PFSK-1 (cell line): ENCODE data around the gene GALNT18.

Experiments
- FOXP2 ChIP-seq: optimal IDR thresholded peaks from 2 replicates; pipeline ENCODE3; 2011; ENCODE audit warnings: borderline replicate concordance, control low read depth, inconsistent platforms; ENCODE audit not compliant: insufficient read depth; ENCODE audit errors: extremely low read length, extremely low read depth
- POLR2AphosphoS5 ChIP-seq: IDR thresholded peaks from 2 replicates; pipeline ENCODE4 v1.6.1; 2012; ENCODE audit warnings: low read depth, mild to moderate bottlenecking, control low read depth, low read length, moderate library complexity
- SIN3A ChIP-seq: IDR thresholded peaks from 2 replicates; pipeline ENCODE4 v1.6.1; 2012; ENCODE audit warnings: mild to moderate bottlenecking, low read length, moderate library complexity, borderline replicate concordance; ENCODE audit not compliant: insufficient read depth
- TAF1 ChIP-seq: IDR thresholded peaks from 2 replicates; pipeline ENCODE4 v1.6.1; 2012; ENCODE audit warnings: low read length, control low read depth, borderline replicate concordance; ENCODE audit not compliant: insufficient read depth
- TF ChIP-seq, protein P1 (sequence below), 2 experiments: IDR thresholded peaks; 2 replicates each; pipeline versions ENCODE4 v1.6.1 to v1.8.0; 2011 to 2012; ENCODE audit warnings: low read depth in 2 of 2, low read length in 2 of 2, control low read depth in 1 of 2, inconsistent platforms in 1 of 2, mild to moderate bottlenecking in 1 of 2, moderate library complexity in 1 of 2; ENCODE audit not compliant: insufficient read depth in 1 of 2

DNA sequence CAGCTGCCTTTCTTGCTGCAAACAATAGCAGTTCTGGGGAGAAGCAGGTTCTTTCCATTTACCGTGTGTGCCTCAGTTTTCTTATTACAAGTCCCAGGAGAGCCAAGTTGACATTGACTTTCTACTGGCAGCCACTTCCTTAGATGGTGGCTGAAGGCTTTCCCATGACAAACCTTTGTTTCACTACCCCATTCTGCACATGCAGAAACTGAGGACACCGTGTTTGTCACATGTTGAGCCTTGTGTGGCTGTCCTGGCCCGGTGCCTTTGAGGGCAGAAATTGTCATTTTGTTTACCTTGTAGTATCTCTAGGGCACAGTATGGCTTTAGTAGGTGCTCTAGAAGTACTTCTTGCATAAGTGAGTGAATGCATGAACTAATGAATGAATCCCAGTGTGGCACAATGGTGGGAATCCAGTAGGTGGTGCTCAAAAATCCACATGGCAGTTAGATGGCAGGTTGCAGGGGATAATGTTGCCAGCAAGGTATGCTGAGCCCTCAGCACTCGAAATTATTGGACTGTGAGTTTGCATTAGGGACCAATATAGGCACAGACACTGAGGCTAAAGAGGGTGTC lies 370.3 kb downstream of the GALNT18 start:
- TF ChIP-seq, protein P1, sequence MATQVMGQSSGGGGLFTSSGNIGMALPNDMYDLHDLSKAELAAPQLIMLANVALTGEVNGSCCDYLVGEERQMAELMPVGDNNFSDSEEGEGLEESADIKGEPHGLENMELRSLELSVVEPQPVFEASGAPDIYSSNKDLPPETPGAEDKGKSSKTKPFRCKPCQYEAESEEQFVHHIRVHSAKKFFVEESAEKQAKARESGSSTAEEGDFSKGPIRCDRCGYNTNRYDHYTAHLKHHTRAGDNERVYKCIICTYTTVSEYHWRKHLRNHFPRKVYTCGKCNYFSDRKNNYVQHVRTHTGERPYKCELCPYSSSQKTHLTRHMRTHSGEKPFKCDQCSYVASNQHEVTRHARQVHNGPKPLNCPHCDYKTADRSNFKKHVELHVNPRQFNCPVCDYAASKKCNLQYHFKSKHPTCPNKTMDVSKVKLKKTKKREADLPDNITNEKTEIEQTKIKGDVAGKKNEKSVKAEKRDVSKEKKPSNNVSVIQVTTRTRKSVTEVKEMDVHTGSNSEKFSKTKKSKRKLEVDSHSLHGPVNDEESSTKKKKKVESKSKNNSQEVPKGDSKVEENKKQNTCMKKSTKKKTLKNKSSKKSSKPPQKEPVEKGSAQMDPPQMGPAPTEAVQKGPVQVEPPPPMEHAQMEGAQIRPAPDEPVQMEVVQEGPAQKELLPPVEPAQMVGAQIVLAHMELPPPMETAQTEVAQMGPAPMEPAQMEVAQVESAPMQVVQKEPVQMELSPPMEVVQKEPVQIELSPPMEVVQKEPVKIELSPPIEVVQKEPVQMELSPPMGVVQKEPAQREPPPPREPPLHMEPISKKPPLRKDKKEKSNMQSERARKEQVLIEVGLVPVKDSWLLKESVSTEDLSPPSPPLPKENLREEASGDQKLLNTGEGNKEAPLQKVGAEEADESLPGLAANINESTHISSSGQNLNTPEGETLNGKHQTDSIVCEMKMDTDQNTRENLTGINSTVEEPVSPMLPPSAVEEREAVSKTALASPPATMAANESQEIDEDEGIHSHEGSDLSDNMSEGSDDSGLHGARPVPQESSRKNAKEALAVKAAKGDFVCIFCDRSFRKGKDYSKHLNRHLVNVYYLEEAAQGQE (IDR thresholded peaks at IDR 0.05; ENCODE audit: insufficient read depth in 1 of 2, low read depth in 2 of 2, low read length in 2 of 2), result no peak
- TF ChIP-seq TAF1 (no peak), POLR2AphosphoS5 (no peak), SIN3A (no peak), FOXP2 (no peak)
